COR-L47 (cell line): ENCODE measurements around the gene ALCAM.
"Not testable (repeated sequence)": the region's sequence is repeated elsewhere in the genome, so short reads cannot be mapped to it uniquely, and the experiment has no call there.

Experiments
- DNase-seq: peaks from one replicate; lab custom pipeline; 2025; lab: John Stamatoyannopoulos, UW

ALCAM gene

GRCh38 chr3:105388176-105388575 is 21.5 kb downstream of the ALCAM start:
- no peak for DNase-seq

- not testable (repeated sequence) for DNase-seq
These were observed 23.1 kb downstream of the ALCAM start for GRCh38 chr3:105389759-105390158.

GRCh38 chr3:105392598-105392997 is 25.9 kb downstream of the ALCAM start:
- not testable (repeated sequence) for DNase-seq

- no peak for DNase-seq
These were observed 27.5 kb downstream of the ALCAM start for GRCh38 chr3:105394177-105394576.

GRCh38 chr3:105397974-105398373 is 31.3 kb downstream of the ALCAM start:
- no peak for DNase-seq

GRCh38 chr3:105398437-105398836 is 31.7 kb downstream of the ALCAM start:
- peak; percentile 86 for DNase-seq

GRCh38 chr3:105399062-105399461 is 32.4 kb downstream of the ALCAM start:
- DNase-seq: no peak

- DNase-seq: no peak
These were observed 32.9 kb downstream of the ALCAM start for GRCh38 chr3:105399611-105400010.

GRCh38 chr3:105401254-105401653 is 34.5 kb downstream of the ALCAM start:
- no peak for DNase-seq

- no peak for DNase-seq
These were observed 35.0 kb downstream of the ALCAM start for GRCh38 chr3:105401691-105402149.

- DNase-seq: no peak
These were observed 35.6 kb downstream of the ALCAM start for GRCh38 chr3:105402287-105402801.

- DNase-seq: not testable (repeated sequence)
These were observed 36.3 kb downstream of the ALCAM start for GRCh38 chr3:105403034-105403433.

GRCh38 chr3:105406268-105406667 is 39.6 kb downstream of the ALCAM start:
- DNase-seq: no peak

- no peak for DNase-seq
These were observed 42.7 kb downstream of the ALCAM start for GRCh38 chr3:105409364-105409763.

- DNase-seq: no peak
These were observed 46.7 kb downstream of the ALCAM start for GRCh38 chr3:105413343-105413887.

GRCh38 chr3:105414841-105415240 is 48.1 kb downstream of the ALCAM start:
- no peak for DNase-seq

- no peak for DNase-seq
These were observed 49.2 kb downstream of the ALCAM start for GRCh38 chr3:105415951-105416350.

- no peak for DNase-seq
These were observed 51.0 kb downstream of the ALCAM start for GRCh38 chr3:105417525-105418289.

- no peak for DNase-seq
These were observed 55.9 kb downstream of the ALCAM start for GRCh38 chr3:105422645-105423044.

GRCh38 chr3:105423397-105423796 is 56.7 kb downstream of the ALCAM start:
- DNase-seq: no peak

GRCh38 chr3:105424412-105425152 is 57.9 kb downstream of the ALCAM start:
- DNase-seq: no peak

GRCh38 chr3:105425153-105425502 is 58.4 kb downstream of the ALCAM start:
- DNase-seq: no peak

- DNase-seq: no peak
These were observed 60.6 kb downstream of the ALCAM start for GRCh38 chr3:105427332-105427731.
